Adipose tissue (tissue), 3 donors: ENCODE results near the gene EGR2. TPM values are rescaled to one million over a fixed set of nuclear protein-coding genes. Genes with fewer than 3 reads are reported as not detected.

Experiments used
- H3K27ac ChIP-seq: one replicate; pipeline ENCODE4 v1.5.1; 2013; ENCODE audit warnings: low read depth, low read length
- WGBS, 3 donors: extraction: QIAGEN DNeasy Blood & Tissue Kit; methylation state at CpG; one replicate each; pipeline ENCODE4 v1.1.7; 2013; 5-methylcytosine and 5-hydroxymethylcytosine counted together
- polyA plus RNA-seq, 3 donors: library from polyadenylated mRNA; stranded (reverse); fragments of 200-250 nt; gene quantifications; one replicate each; pipeline ENCODE4 v1.2.3, GENCODE V29; 2013
- donor health status: healthy with polysubstance abuse.
- donor health status: Bipolar disorder and iron deficiency.
- donor health status: healthy.

Gene EGR2
- 10 to 100 TPM in 2 of 3 donors, 1 to 10 TPM in 1; 2.0 to 21.5 (median 10.4) TPM for polyA plus RNA-seq

GRCh38 chr10:62816331-62817120 is at the start of gene EGR2:
EGR2 (minus strand) TSS chr10:62816366; CDS start chr10:62816029, 337 bp downstream.
- no peak within 1 kb of the TSS for H3K27ac ChIP-seq
- 0 to 1% (median 0%) methylated on average over 52 to 53 of the region's 53 CpGs for WGBS, 3 donors

- H3K27ac ChIP-seq = no peak overlapping the region
- WGBS, 3 donors = 93 to 97% (median 96%) methylated on average over 1 of the region's 1 CpG
Measured at GRCh38 chr10:62862447-62862846, 46.3 kb upstream of the EGR2 start.

DNA sequence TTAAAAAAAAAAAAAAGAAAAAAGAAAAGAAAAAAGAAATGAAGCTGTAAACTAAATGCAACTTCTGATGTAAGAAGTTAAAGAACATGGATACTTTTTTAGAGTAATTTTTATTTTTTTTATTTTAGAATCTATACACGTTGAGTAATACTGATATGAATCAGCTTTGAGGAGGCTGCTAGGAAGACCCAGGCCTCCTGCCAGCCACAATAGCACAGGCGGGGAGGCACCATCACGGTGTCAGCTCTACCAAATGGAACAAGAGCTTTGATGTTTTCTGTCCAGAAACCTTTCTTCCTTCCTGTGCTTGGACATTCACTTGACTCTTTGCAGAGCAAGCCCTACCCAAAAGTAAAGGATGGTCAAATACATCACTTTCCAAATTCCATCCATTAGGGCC is 45.3 kb upstream of the EGR2 start:
- no peak overlapping the region for H3K27ac ChIP-seq
- WGBS, 3 donors = 58 to 61% (median 59%) methylated on average over 3 of the region's 3 CpGs

GRCh38 chr10:62860946-62861345 is 44.8 kb upstream of the EGR2 start:
- WGBS, 3 donors = 8 to 21% (median 19%) methylated on average over 4 of the region's 4 CpGs
- no peak overlapping the region for H3K27ac ChIP-seq

GRCh38 chr10:62858364-62858763 is 42.2 kb upstream of the EGR2 start:
- no peak overlapping the region for H3K27ac ChIP-seq
- WGBS, 3 donors = 45 to 59% (median 47%) methylated on average over 6 of the region's 6 CpGs

DNA sequence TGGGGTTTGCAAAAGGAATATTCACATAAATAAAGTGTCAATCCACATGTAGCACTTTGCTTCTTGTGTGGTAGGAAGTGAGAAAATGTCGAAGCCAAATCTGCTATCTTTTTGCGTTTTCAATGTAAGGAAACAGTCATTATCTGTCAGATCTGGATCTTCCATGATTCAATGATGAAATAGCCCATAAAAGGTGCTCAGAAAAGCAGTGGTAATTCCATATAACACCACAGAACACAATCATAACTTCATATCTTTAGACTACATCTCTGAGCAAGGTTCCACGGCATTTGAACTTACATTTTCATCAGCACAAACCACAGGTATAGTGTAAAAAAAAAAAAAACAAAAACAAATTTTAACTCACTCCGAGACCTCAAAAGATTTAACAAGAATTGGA is 39.9 kb upstream of the EGR2 start:
- no peak overlapping the region for H3K27ac ChIP-seq
- WGBS, 3 donors = 51 to 83% (median 72%) methylated on average over 4 of the region's 4 CpGs

DNA sequence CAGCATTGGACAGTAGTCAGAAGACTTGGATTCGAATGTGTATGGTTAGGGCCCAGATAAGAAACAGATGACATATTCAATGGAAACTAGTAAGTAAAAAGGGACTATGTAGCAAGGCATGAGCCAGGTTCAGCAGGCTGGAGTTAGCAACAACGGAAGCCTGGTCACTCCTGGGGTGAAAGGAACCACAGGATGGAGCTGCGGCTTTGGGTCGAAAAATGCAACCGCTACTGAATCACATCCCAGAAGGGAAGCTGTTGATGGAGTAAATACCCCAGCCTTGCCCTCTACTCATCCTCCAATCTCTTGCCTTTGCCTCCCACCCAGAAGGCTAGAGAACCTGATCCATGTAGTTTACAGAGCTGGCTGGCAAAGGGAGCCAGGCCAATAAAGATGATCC is 37.5 kb upstream of the EGR2 start:
- 45 to 81% (median 58%) methylated on average over 5 of the region's 5 CpGs for WGBS, 3 donors
- H3K27ac ChIP-seq = no peak overlapping the region

GRCh38 chr10:62852961-62853702 is 37.0 kb upstream of the EGR2 start:
- H3K27ac ChIP-seq = no peak overlapping the region

DNA sequence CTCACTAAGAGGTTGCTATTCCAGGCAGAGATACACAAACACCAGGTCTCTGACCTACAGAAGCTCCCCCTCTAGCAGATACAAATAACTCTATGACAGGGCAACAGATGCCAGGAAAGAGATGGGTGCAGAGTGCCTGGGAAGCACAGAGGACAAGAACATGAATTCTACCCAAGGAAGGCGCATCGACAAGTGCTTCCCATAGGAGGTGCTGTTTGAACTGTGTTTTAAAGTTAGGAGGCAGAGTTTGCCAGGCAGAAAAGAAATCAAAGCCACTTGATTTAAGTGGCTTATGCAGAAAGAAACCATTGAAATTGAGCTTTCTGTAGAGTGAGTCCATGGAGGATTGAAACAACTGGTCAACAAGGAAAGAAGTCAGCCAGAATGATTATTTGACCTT is 35.3 kb upstream of the EGR2 start:
- no peak overlapping the region for H3K27ac ChIP-seq
- 35 to 79% (median 56%) methylated on average over 2 of the region's 2 CpGs for WGBS, 3 donors

More at GRCh38 chr10:62852961-62853702, 37.0 kb upstream of the EGR2 start:
- WGBS, 3 donors = 49 to 67% (median 51%) methylated on average over 6 of the region's 6 CpGs

- 46 to 61% (median 48%) methylated on average over 3 of the region's 3 CpGs for WGBS, 3 donors
- H3K27ac ChIP-seq = no peak overlapping the region
Measured at GRCh38 chr10:62850646-62851045, 34.5 kb upstream of the EGR2 start.

- no peak overlapping the region for H3K27ac ChIP-seq
Measured at GRCh38 chr10:62847433-62847832, 31.3 kb upstream of the EGR2 start.

- H3K27ac ChIP-seq = no peak overlapping the region
- WGBS, 3 donors = 66 to 80% (median 71%) methylated on average over 7 of the region's 7 CpGs
Measured at GRCh38 chr10:62844280-62845011, 28.3 kb upstream of the EGR2 start.

- H3K27ac ChIP-seq = no peak overlapping the region
- 54 to 78% (median 65%) methylated on average over 3 of the region's 3 CpGs for WGBS, 3 donors
Measured at GRCh38 chr10:62843600-62843999, 27.4 kb upstream of the EGR2 start.

DNA sequence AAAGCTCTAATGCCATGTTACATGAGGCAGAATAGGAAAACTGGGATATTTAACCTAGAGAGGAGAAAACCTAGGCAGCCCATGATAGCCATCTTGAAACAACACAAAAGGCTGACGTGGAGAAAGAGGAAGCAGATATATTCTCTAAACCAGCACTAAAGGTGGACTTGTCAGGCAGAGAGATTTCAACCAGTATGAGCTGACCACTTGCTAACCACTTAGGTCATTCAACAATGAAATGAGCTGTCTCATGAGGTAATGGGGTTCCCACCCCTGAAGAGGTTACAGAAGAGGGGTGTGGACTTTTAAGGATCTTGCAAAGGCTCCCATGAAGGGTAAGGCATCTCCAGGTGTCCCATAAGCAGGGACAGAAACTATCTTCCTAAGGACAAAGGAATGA is 26.8 kb upstream of the EGR2 start:
- WGBS, 3 donors = 36 to 62% (median 62%) methylated on average over 1 of the region's 1 CpG
- H3K27ac ChIP-seq = no peak overlapping the region

DNA sequence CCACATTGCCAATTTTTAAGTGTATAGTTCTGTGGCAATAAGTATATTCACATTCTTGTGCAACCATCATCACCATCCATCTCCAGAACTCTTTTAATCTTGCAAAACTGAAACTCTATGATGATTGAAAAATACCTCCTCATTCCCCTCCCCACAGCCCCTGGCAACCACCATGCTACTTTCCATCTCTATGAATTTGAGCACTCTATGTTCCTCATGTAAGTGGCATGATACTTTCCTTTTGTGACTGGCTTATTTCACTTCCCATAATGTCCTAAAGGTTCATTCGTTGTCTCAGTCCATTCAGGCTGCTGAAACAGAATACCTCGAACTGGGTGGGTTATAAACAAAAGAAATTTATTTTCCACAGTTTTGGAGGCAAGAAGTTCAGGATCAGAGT is 23.4 kb upstream of the EGR2 start:
- H3K27ac ChIP-seq = no peak overlapping the region
- WGBS, 3 donors = 77 to 81% (median 78%) methylated on average over 2 of the region's 2 CpGs

- 33 to 47% (median 45%) methylated on average over 2 of the region's 2 CpGs for WGBS, 3 donors
Measured at GRCh38 chr10:62831346-62831745, 15.2 kb upstream of the EGR2 start.

GRCh38 chr10:62830679-62831078 is 14.5 kb upstream of the EGR2 start:
- 62 to 76% (median 70%) methylated on average over 4 of the region's 4 CpGs for WGBS, 3 donors

More at GRCh38 chr10:62831346-62831745, 15.2 kb upstream of the EGR2 start:
- no peak overlapping the region for H3K27ac ChIP-seq

GRCh38 chr10:62829622-62830021 is 13.5 kb upstream of the EGR2 start:
- H3K27ac ChIP-seq = no peak overlapping the region
- WGBS, 3 donors = 61 to 86% (median 73%) methylated on average over 2 of the region's 2 CpGs

More at GRCh38 chr10:62830679-62831078, 14.5 kb upstream of the EGR2 start:
- no peak overlapping the region for H3K27ac ChIP-seq

GRCh38 chr10:62826273-62826672 is 10.1 kb upstream of the EGR2 start:
- WGBS, 3 donors = 80 to 92% (median 91%) methylated on average over 1 of the region's 1 CpG
- H3K27ac ChIP-seq = no peak overlapping the region
